HG03025 (cell line): ENCODE measurements around the gene RRN3.
A peak's percentile ranks its signal among the peaks of the same experiment; 100 is the strongest.
"Not testable (repeated sequence)": the region's sequence is repeated elsewhere in the genome, so short reads cannot be mapped to it uniquely, and the experiment has no call there.

Experiments
- ATAC-seq: cut with Tn5 transposase; IDR thresholded peaks from one replicate; pipeline ENCODE4 v1.9.1; 2021; ENCODE audit warnings: mild to moderate bottlenecking, moderate library complexity; ENCODE audit not compliant: unreplicated experiment, low FRiP score

The RRN3 gene

DNA sequence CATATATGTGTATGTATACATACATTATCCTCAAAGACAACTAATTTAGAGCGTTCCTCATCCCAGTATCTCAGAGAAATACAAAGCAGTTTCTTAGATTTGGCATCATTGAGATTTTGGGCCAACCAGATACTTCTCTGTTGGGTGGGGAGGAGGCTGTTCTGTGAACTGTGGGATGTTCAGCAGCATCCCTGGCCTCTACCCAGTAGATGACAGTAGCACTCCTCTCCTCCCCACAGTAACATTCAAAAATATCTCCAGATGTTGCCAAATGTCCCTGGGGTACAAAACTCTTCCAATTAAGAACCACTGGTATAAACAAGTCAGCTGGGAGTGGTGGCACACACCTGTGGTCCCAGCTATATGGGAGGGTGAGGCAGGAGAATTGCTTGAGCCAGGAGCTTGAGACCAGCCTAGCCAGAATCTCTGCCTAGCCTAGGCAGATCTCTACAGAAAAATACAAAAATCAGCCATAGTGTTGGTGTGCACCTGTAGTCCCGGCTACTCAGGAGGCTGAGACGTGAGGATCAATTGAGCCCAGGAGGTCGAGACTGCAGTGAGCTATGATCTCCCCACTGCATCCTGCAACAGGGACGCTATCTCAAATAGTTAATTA, 6.4 kb upstream of the RRN3 start:
- ATAC-seq, result not testable (repeated sequence)

DNA sequence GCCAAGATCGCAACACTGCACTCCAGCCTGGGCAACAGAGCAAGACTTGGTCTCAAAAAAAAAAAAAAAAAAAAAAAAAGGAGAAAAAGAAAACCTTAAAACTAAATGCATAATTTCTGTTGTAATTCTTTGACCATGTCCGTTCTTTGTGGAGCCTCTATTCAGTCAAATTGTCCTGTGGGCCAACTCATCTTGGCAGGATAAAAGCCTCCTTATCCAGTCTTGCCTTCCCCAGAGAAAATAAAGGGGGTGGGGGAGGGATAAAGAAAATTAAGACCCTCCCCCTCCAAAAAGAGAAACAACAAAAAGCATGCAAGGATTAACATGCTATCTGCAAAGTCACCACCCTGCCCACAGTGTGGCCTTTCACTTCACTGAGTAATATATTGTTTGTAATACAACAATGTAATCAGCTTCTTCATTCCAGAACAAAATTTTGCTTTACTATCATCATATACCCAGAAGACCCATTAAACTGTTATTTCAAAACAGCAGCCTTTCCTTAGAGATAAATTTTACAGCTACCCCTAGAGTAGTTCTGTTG, 5.4 kb upstream of the RRN3 start:
- ATAC-seq, result not testable (repeated sequence)

DNA sequence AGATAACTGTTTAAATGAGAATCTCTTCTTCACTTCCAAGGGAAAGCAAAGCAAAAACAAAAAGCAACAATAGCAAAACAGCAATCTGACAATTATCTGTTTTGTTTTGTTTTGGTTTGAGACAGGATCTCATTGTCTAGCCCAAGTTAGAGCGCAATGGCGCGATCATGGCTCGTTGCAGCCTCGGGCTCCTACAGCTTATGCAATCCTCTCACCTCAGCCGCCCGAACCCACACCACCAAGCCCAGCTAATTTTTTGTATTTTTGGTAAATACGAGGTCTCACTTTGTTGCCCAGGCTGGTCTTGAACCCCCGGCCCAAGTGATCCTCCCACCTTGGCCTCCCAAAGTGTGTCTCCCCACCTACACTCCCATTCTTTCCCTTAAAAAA, 2.5 kb upstream of the RRN3 start:
- ATAC-seq, result not testable (repeated sequence)

DNA sequence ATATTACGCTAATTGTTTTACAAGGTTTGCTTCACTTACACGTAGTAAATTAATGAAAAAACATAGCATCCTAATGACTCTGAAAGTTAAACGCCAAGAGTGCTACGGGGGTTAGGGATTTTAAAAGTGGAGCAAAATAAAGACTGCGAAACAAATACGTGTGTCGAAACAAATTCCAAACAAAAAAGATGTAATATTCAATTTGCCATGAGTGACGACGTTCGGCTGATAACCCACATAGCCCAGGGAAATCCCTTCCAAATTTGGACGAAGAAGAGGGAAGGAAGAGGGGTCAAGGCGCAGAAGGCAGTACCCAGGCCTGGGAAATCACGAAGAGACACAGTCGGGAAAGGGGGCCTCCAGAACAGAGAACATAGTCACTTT, 509 bp downstream of the RRN3 start:
- ATAC-seq, result not testable (repeated sequence)

DNA sequence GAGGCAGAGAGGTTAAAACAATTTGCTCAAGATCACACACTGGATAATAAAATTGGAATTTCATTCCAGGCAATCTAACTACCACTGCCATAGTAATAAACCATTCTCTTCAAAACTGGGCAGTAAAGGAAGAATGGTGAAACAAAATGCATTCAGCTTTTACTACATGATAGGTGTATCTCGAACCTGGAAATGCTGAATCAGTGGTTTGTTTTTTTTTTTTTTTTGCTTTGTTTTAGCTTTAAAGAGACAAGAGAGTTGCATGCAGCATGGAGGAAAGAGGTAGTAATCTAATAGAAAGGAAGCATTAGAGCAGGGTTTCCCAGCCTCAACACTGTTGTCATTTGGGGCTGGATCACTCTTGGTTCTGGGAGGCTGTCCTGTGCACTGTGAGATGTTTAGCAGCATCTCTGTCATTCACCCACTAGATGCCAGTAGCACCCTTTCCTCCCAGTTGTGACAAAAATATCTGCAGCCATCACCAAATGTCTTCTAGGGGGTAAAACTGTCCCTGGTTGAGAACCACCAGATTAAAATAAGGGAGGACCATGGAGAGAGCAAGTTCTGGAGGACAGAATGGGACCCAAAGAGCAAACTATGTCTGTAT, 3.3 kb downstream of the RRN3 start:
- not testable (repeated sequence) for ATAC-seq

DNA sequence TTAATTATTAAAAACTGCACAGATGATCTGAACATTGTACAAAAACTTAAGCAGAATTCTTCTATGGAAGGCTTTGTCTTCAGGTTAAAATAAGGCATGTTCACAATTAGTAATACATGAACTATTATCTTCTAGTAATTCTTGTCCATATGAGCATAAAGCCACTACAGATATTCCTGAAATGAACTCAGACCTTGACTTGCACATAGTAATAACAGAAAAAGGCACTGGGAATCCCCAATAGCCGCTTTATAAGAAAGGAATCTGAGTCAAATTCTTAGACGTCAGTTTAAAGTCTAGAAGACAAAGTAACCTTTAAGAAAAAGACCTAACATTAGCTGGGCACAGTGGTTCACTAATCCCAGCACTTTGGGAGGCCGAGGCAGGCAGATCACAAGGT, 11.3 kb downstream of the RRN3 start:
- ATAC-seq, result not testable (repeated sequence)

DNA sequence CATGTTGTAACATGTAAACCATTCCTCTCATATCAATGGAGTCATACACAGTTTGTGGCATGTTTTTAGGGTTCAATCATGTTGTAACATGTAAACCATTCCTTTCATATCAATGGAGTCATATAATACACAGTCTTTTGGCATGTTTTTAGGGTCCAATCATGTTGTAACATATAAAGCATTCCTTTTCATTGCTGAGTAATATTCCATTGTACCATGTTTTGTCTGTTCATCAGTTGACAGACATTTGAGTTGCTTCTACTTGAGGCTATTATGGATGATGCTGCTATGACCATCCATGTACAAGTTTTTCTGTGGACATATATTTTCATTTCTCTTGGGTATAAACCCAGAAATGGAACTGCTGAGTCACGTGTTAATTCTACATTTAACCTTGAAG, 13.2 kb downstream of the RRN3 start:
- ATAC-seq, result not testable (repeated sequence)

DNA sequence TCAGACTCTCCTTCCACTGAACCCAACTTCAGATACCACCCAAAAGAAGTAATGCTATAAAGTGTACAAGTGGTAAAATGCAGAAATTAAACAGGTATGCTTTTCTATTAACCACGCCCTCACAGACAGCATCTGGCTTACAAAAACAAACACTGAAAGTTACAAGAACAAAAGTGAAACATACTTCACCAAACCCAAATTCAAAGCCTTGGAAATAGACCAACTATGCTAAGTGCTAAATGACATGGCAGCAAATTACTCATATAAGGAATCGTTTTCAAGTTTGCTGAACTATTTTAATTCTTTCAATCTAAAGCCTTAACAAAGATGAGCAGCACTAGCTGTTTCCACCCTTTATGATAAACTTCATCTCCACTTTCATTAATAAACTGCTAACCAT, 17.9 kb downstream of the RRN3 start:
- not testable (repeated sequence) for ATAC-seq

DNA sequence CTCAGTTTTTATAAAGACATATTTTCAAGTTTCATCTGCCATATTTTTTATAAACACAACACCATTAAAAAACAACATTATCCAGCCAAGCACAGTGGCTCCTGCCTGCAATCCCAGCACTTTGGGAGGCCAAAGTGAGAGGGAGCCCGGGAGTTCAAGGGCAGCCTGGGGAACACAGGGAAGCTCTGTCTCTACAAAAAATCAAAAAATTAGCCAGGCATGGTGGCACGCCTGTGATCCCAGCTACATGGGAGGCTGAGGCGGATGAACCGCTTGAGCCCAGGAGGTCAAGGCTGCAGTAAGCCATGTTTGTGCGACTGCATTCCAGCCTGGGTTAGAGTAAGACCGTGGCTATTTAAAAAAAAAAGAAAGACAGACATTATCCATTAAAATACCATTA, 21.0 kb downstream of the RRN3 start:
- no peak for ATAC-seq

DNA sequence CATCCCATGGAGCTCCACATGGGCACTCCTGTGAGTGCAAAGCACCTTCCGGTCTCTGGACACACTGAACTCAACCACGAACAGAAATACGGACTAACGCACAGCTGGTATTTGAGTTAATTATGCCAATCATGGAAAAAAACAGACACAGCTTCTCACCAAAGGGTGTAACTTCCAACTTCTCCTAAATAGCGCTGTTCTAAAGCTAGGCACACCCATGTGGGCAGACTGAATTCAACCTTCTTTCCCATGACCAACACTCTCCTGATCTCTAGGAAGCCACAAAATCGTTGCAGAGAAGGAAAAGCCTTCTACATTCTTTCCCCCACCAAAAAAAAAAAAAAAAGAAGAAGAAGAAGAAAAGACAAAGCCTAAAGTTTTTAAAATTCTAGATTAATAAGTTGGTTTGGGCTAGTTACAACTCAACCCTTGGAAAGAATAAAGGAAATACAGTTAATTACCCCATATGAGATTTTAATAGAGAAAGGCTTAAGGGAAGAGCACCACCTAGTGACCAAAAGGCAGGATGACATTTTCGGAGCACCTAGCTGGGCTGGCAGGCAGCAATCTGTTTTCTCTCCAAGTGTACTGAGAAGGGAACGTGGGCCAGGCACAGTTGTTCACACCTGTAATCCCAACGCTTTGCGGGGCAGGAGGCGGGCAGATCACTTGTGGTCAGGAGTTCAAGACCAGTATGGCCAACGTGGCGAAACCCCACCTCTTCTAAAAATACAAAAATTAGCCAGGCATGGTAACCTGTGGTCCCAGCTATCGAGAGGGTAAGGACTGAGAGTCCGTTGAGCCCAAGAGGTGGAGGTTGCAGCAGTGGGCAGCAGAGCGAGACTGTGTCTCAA, 21.9 kb downstream of the RRN3 start:
- not testable (repeated sequence) for ATAC-seq

DNA sequence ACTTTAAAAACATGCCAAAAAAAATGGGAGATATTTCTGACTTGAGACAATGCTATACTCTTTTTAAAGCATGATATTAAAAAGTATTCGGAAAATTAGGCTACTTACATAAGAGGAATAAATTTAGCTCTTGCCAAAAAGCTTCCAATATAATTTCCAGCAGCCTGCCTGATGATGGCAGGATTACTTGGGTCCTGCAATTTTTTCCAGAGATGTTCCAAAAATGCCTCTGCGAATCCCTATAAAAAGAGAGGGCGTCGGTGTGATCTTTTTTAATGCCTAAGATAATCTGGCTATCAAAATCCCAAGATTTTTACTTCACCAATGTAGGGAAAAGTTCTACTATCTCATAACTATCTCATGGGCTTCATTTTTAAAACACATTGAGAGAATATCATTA, 23.1 kb downstream of the RRN3 start:
- ATAC-seq, result not testable (repeated sequence)

DNA sequence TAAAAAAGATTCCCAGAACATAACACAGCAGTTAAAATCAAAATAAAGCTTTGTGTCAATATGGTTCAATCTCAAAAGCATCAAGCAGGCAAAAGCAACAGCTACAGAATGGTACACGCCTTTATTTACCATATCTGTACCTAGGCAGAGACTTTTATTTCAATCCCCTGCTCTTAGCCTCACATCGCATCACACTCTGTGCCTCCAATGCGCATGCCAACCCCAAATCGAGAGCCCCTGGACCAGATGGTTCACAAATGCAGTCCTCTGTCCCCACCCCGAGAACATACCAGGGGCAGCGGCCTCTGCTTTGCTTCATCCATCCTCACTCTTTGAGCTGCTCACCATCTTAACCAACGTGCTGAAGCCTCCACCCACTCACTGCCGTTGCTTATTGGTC, 27.4 kb downstream of the RRN3 start:
- not testable (repeated sequence) for ATAC-seq

DNA sequence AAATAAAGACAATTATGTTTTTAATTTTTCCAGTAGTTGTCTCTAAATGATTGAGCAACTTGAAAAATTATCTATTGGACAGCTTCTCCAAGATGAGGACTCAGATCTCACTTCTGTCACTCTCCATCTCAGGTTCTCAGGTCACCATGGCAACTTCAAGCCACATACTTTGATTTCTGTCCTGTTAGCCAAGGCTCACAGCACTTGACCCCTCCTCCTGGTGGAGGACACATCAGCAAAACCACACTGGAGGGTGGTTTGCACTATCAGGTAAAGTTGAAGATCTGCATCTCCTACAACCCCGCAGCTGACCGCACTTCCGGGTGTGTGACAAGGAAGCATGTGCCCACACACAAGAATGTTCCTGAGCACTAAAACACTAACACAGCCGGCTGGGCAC, 28.1 kb downstream of the RRN3 start:
- ATAC-seq, result not testable (repeated sequence)

DNA sequence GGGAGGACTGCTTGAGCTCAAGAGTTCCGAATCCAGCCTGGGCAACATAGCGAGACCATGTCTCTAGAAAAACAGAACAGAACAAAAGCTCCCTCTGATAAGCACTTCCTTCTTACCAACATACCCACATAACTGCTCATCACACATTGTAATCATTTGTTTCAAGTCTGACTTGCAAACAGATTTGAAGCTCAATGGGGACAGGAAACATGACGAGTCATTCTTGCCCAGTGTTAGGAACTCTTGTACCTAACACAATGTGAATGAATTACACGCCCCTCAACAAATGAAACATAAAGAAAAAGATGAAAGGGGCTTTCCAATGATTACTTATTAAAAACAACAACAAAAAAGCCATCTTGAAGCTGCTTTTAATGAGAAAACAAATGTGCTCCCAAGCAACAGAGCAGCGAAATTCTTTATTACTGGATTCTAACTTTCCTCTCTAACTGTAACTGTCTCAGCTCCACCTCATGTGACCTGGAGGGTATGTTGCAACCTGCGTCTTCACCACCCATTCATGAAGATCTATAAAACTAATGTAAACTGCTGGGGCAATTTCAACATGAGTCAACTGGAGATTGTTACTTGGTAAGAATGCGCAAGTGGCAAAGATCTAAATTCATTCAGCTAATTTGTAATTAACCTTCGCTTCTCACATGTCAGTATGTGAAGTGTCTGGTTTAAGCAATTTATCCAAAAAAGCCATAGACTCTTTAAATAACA, 31.8 kb downstream of the RRN3 start:
- not testable (repeated sequence) for ATAC-seq

DNA sequence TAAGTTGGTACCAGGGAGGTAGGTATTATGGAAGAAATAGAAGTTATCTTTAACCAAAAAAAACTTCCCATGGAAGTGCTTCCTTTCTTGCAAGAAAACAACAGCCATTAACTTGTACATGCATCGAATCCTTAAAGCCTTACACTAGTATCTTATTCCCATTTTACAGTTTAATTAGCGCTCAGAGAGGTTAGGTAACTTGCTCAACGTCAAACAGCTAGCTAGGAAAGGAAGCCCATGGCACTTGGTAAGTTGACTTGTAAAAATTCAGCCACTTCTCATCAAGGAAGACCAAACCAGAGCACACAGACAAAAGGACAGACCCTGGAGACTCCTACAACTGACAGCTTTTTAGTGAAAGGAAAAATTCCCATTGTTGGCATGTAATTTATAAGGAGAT, 34.7 kb downstream of the RRN3 start:
- ATAC-seq, result no peak

DNA sequence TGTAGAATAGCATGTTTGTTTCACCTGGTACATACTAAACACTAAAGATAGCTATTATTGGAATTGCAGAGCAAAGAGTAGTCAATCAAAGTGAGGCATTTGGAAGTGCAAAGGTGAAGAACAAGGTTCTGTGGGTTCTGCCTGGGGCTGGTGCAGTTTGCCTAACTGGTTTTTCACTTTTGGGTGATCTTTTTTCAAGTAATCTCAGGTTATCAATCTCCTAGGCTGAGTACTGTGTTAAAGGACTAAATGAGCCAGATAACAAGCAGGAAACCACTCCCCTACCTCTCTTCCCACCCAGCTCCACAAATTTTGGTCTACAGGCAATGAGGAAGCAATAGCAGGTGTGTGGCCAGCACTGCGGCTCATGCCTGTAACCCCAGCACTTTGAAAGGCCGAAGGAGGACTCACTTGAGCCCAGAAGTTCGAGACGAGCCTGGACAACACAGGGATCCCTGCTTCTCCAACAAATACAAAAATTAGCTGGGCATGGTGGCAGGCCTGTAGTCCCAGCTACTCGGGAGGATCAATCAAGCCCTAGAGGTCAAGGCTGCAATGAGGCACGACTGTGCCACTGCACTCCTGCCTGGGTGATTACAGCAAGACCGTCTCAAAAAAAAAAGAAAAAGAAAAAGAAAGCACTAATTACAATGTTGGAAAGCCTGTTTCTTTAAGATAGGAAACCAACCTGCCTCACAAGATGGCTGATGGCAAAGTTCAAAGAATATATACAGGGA, 36.2 kb downstream of the RRN3 start:
- no peak for ATAC-seq

DNA sequence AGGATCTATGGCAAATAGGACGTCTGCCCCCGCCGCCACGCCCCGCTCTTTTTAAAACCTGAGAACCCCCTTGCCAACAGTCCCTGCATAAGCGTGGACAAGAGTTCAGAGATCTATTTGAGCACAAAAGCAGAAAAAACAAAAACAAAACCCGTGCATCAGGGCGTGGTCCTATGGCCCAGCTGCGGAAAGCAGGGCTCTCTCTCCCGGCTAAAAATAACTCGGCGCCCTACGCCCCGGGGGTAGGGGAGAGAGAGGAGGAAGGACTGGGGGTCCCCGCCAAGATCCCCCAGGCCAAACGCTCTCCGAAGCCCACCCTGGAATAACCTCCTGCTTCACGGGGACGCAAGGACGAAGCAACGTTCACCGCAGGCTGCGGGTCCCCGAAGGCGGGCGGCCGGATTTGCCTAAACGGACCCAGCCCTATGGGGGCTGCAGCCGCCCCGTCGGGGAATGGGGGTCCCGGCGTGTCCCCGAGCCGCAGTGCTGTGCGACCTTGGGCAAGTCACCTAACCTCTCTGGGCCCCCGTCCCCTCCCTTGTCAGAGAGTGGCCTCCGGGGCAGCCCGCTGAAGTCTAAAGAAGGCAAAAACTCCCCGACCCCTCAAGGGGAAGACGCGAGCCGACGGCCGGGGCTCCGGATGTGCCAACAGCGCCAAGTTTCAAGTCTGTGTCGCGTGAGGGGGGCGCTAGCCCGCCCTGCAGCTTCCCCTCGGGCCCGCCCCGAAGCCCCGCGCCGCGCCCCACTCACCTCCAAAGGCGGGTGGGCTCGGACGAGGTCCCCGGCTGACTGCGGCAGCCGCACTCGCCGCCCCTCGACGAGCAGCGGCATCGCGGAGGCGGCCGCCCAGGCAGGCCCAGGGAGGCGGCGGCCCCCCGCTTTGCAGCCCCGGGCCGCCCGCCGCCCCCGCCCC, 38.7 kb downstream of the RRN3 start:
- peak; percentile 50 for ATAC-seq

DNA sequence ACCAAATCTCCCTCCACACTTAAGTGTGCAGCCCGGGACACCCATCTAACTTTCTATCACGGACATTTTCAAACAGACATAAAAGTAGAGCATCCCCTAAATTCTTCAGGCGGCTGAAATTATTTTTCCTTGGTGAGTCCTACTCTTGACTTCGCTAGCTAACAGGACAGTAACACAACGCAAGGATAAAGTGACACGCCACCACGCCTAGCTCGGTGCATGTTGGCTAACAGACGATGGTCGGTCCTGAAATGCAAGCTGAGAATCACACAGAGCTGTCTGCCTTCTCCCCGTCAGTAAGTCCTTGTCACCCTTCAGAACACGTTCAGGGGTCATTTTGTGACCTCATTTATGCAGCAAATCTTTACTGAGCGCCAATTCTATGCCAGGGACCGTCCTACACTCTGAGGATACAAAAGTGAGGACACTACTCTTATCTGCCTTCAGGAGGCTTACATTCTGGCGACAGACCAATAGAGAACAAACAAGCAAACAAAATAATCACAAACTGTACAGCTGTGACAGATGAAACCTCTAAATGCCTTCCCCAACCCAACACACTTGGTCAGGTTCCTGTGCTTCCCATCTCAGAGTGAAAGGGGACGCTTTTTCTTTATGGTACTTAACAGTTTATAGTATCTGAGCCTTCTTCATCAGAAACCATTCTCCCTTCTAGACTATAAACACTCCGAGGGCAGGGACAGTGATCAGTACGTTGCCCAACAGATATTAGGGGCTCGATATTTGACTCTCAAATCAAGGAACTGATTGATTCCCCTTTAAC, 39.5 kb downstream of the RRN3 start:
- ATAC-seq, result no peak
